HepG2 (cell line): ENCODE data around the gene ZNF628. TPM values are rescaled to one million over a fixed set of nuclear protein-coding genes. Genes with fewer than 3 reads are reported as not detected.
A peak's percentile ranks its signal among the peaks of the same experiment; 100 is the strongest.

Source experiments
- KLF15 ChIP-seq: sonication (generic); formaldehyde crosslinking; IDR thresholded peaks from 2 replicates; pipeline ENCODE4 v1.8.1; 2023; ENCODE audit warnings: borderline replicate concordance, mild to moderate bottlenecking, inconsistent platforms, missing genetic modification reagents, mixed read lengths
- MYC ChIP-seq: sonication (generic); formaldehyde crosslinking; IDR thresholded peaks from 2 replicates; pipeline ENCODE4 v1.9.0; 2021; ENCODE audit warnings: missing genetic modification reagents, borderline replicate concordance
- POLR2A ChIP-seq, 2 experiments: IDR thresholded peaks; 2 replicates each; pipeline ENCODE4 v1.6.1; 2011; ENCODE audit warnings: low read depth in 2 of 2, low read length in 2 of 2, mild to moderate bottlenecking in 1 of 2, moderate library complexity in 1 of 2; ENCODE audit not compliant: insufficient read depth in 1 of 2
- POLR2G ChIP-seq: fragments of 200-400 bp; formaldehyde crosslinking; IDR thresholded peaks from 2 replicates; pipeline ENCODE4 v1.6.1; 2018; ENCODE audit warnings: mild to moderate bottlenecking, low read depth, low read length, moderate library complexity
- TARDBP ChIP-seq: sonication (generic); formaldehyde crosslinking; IDR thresholded peaks from 2 replicates; pipeline ENCODE4 v1.8.0; 2022; ENCODE audit warnings: mild to moderate bottlenecking, missing genetic modification reagents
- YY1 ChIP-seq: IDR thresholded peaks from 2 replicates; pipeline ENCODE4 v1.6.1; 2011; ENCODE audit warnings: low read length, low read depth, moderate library complexity, mild to moderate bottlenecking; ENCODE audit not compliant: insufficient read depth, insufficient replicate concordance
- ZFY ChIP-seq: sonication (generic); formaldehyde crosslinking; IDR thresholded peaks from 2 replicates; pipeline ENCODE4 v1.4.0; 2020; ENCODE audit warnings: missing genetic modification reagents
- ZNF562 ChIP-seq: sonication (generic); formaldehyde crosslinking; IDR thresholded peaks from 2 replicates; pipeline ENCODE4 v1.8.0; 2022; ENCODE audit warnings: missing genetic modification reagents, borderline replicate concordance
- ZNF570 ChIP-seq: sonication (generic); formaldehyde crosslinking; IDR thresholded peaks from 2 replicates; pipeline ENCODE4 v1.4.0; 2020; ENCODE audit warnings: mild to moderate bottlenecking, missing genetic modification reagents, borderline replicate concordance
- polyA plus RNA-seq, 8 experiments: library from polyadenylated mRNA; depleted of rRNA in 3 of 8; stranded (reverse) in 7 of 8; unstranded in 1 of 8; fragments of >200 nt; fragmentation: Illumina TruSeq in 4 of 8; extraction: Trizol in 4 of 8; gene quantifications; 2 replicates each; pipeline versions ENCODE4 v1.2.1 to v1.2.3, GENCODE V29; 2011 to 2016; ENCODE audit warnings: low read depth in 4 of 8, missing spikeins in 1 of 8, mixed read lengths in 1 of 8; ENCODE audit not compliant: insufficient read depth in 1 of 8
- total RNA-seq, 5 experiments: library from RNA; depleted of rRNA; stranded (reverse); fragments of >200 nt; fragmentation: Illumina TruSeq; extraction: Trizol; gene quantifications; 2 replicates each; pipeline ENCODE4 v1.2.3, GENCODE V29; 2016; ENCODE audit warnings: low read depth in 1 of 5
- TF ChIP-seq, protein P1 (sequence below): sonication (generic); formaldehyde crosslinking; IDR thresholded peaks from 2 replicates; pipeline ENCODE4 v1.5.0; 2020; ENCODE audit warnings: mild to moderate bottlenecking, missing genetic modification reagents, borderline replicate concordance
- TF ChIP-seq, protein P2 (sequence below): sonication (generic); formaldehyde crosslinking; IDR thresholded peaks from 2 replicates; pipeline ENCODE4 v1.4.0; 2020; ENCODE audit warnings: mild to moderate bottlenecking, missing genetic modification reagents
- TF ChIP-seq, protein P3 (sequence below): sonication (generic); formaldehyde crosslinking; IDR thresholded peaks from 2 replicates; pipeline ENCODE4 v1.5.0; 2020; ENCODE audit warnings: missing genetic modification reagents, mild to moderate bottlenecking, borderline replicate concordance
- TF ChIP-seq, protein P4 (sequence below): sonication (generic); formaldehyde crosslinking; IDR thresholded peaks from 2 replicates; pipeline ENCODE4 v1.5.0; 2020; ENCODE audit warnings: mild to moderate bottlenecking, low read depth, missing genetic modification reagents, borderline replicate concordance

The ZNF628 gene
- total and polyA plus RNA-seq, 2 of the 13 experiments (the other 11 are each of a cell fraction or from before 2014, with no cell fraction given) = 0.54 to 1.2 TPM

DNA sequence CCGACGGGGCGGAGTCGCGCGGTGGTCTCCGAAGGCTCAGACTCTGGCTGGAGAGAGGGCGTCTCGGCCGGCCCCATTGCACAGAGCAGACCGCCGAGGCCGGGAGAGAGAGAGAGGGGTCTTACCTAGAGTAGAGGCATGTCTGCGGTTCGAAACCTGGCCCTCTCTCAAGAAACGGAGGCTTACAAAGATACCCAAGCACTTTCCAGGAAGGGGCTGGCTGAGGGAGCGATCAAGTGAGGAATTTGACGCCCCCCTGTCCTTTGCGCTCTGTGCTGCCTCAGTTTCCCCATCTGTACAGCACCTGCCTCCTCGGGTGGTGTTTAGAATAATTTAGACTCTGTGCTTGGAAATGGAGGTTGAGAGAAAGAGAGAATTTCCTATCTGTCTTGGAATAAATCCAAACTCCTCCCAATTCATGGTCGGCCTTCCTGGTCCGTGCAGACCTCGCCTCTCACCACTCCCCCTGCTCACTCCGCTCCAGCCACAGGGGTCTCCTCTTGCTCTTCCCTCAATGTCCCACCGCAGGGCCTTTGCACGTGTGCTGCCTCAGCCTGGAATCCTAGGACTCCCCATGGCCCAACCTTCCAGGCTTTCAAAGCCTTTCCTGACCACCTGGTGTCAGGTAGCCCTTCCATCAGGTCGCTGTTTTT, 14.3 kb upstream of the ZNF628 start (continued):
- TF ChIP-seq, protein P1, sequence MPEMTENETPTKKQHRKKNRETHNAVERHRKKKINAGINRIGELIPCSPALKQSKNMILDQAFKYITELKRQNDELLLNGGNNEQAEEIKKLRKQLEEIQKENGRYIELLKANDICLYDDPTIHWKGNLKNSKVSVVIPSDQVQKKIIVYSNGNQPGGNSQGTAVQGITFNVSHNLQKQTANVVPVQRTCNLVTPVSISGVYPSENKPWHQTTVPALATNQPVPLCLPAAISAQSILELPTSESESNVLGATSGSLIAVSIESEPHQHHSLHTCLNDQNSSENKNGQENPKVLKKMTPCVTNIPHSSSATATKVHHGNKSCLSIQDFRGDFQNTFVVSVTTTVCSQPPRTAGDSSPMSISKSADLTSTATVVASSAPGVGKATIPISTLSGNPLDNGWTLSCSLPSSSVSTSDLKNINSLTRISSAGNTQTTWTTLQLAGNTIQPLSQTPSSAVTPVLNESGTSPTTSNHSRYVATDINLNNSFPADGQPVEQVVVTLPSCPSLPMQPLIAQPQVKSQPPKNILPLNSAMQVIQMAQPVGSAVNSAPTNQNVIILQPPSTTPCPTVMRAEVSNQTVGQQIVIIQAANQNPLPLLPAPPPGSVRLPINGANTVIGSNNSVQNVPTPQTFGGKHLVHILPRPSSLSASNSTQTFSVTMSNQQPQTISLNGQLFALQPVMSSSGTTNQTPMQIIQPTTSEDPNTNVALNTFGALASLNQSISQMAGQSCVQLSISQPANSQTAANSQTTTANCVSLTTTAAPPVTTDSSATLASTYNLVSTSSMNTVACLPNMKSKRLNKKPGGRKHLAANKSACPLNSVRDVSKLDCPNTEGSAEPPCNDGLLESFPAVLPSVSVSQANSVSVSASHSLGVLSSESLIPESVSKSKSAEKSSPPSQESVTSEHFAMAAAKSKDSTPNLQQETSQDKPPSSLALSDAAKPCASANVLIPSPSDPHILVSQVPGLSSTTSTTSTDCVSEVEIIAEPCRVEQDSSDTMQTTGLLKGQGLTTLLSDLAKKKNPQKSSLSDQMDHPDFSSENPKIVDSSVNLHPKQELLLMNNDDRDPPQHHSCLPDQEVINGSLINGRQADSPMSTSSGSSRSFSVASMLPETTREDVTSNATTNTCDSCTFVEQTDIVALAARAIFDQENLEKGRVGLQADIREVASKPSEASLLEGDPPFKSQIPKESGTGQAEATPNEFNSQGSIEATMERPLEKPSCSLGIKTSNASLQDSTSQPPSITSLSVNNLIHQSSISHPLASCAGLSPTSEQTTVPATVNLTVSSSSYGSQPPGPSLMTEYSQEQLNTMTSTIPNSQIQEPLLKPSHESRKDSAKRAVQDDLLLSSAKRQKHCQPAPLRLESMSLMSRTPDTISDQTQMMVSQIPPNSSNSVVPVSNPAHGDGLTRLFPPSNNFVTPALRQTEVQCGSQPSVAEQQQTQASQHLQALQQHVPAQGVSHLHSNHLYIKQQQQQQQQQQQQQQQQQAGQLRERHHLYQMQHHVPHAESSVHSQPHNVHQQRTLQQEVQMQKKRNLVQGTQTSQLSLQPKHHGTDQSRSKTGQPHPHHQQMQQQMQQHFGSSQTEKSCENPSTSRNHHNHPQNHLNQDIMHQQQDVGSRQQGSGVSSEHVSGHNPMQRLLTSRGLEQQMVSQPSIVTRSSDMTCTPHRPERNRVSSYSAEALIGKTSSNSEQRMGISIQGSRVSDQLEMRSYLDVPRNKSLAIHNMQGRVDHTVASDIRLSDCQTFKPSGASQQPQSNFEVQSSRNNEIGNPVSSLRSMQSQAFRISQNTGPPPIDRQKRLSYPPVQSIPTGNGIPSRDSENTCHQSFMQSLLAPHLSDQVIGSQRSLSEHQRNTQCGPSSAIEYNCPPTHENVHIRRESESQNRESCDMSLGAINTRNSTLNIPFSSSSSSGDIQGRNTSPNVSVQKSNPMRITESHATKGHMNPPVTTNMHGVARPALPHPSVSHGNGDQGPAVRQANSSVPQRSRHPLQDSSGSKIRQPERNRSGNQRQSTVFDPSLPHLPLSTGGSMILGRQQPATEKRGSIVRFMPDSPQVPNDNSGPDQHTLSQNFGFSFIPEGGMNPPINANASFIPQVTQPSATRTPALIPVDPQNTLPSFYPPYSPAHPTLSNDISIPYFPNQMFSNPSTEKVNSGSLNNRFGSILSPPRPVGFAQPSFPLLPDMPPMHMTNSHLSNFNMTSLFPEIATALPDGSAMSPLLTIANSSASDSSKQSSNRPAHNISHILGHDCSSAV = 0 out of 2 replicates have a peak, but pooled peaks have one; percentile 5
- TF ChIP-seq, protein P2, sequence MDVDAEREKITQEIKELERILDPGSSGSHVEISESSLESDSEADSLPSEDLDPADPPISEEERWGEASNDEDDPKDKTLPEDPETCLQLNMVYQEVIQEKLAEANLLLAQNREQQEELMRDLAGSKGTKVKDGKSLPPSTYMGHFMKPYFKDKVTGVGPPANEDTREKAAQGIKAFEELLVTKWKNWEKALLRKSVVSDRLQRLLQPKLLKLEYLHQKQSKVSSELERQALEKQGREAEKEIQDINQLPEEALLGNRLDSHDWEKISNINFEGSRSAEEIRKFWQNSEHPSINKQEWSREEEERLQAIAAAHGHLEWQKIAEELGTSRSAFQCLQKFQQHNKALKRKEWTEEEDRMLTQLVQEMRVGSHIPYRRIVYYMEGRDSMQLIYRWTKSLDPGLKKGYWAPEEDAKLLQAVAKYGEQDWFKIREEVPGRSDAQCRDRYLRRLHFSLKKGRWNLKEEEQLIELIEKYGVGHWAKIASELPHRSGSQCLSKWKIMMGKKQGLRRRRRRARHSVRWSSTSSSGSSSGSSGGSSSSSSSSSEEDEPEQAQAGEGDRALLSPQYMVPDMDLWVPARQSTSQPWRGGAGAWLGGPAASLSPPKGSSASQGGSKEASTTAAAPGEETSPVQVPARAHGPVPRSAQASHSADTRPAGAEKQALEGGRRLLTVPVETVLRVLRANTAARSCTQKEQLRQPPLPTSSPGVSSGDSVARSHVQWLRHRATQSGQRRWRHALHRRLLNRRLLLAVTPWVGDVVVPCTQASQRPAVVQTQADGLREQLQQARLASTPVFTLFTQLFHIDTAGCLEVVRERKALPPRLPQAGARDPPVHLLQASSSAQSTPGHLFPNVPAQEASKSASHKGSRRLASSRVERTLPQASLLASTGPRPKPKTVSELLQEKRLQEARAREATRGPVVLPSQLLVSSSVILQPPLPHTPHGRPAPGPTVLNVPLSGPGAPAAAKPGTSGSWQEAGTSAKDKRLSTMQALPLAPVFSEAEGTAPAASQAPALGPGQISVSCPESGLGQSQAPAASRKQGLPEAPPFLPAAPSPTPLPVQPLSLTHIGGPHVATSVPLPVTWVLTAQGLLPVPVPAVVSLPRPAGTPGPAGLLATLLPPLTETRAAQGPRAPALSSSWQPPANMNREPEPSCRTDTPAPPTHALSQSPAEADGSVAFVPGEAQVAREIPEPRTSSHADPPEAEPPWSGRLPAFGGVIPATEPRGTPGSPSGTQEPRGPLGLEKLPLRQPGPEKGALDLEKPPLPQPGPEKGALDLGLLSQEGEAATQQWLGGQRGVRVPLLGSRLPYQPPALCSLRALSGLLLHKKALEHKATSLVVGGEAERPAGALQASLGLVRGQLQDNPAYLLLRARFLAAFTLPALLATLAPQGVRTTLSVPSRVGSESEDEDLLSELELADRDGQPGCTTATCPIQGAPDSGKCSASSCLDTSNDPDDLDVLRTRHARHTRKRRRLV = peak; percentile 51
- 0 out of 2 replicates have a peak, but pooled peaks have one; percentile 32 for TF ChIP-seq KLF15
- TF ChIP-seq, protein P3, sequence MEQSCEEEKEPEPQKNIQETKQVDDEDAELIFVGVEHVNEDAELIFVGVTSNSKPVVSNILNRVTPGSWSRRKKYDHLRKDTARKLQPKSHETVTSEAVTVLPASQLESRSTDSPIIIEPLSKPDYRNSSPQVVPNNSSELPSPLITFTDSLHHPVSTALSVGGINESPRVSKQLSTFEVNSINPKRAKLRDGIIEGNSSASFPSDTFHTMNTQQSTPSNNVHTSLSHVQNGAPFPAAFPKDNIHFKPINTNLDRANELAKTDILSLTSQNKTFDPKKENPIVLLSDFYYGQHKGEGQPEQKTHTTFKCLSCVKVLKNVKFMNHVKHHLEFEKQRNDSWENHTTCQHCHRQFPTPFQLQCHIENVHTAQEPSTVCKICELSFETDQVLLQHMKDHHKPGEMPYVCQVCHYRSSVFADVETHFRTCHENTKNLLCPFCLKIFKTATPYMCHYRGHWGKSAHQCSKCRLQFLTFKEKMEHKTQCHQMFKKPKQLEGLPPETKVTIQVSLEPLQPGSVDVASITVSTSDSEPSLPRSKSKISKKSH (CRISPR knock-in tag) = 0 out of 2 replicates have a peak, but pooled peaks have one; percentile 31
- no peak for TF ChIP-seq YY1
- peak; percentile 85 for TF ChIP-seq POLR2G
- no peak for TF ChIP-seq ZNF562 (CRISPR knock-in tag)
- no peak for TF ChIP-seq MYC
- peak in 1 of 2 experiments; percentile 60; a peak in 2 of 4 replicates for TF ChIP-seq POLR2A (IDR thresholded peaks at IDR 0.05; ENCODE audit: insufficient read depth in 1 of 2, low read depth in 2 of 2, low read length in 2 of 2)
- TF ChIP-seq ZNF570 = no peak
- 0 out of 2 replicates have a peak, but pooled peaks have one; percentile 8 for TF ChIP-seq ZFY
- TF ChIP-seq, protein P4, sequence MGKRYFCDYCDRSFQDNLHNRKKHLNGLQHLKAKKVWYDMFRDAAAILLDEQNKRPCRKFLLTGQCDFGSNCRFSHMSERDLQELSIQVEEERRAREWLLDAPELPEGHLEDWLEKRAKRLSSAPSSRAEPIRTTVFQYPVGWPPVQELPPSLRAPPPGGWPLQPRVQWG (CRISPR knock-in tag) = no peak
- 0 out of 2 replicates have a peak, but pooled peaks have one; percentile 36 for TF ChIP-seq TARDBP (CRISPR knock-in tag)
